GM12873 (cell line): ENCODE measurements around the gene RAD18.

Source experiments
- CTCF ChIP-seq: IDR thresholded peaks from 2 replicates; pipeline ENCODE4 v1.5.1; 2012; ENCODE audit warnings: low read depth, mild to moderate bottlenecking, moderate library complexity, low read length, control low read depth; ENCODE audit not compliant: insufficient read depth; ENCODE audit errors: missing control alignments

RAD18 gene

GRCh38 chr3:8972639-8973038, 9.4 kb upstream of the RAD18 start:
- TF ChIP-seq CTCF, result no peak

GRCh38 chr3:8970971-8971589, 7.8 kb upstream of the RAD18 start:
- peak; percentile 86 for TF ChIP-seq CTCF

GRCh38 chr3:8969241-8969640, 6.0 kb upstream of the RAD18 start:
- TF ChIP-seq CTCF, result no peak

GRCh38 chr3:8968375-8968882, 5.2 kb upstream of the RAD18 start:
- TF ChIP-seq CTCF, result no peak

- TF ChIP-seq CTCF, result no peak
Observed at GRCh38 chr3:8967553-8967952, 4.3 kb upstream of the RAD18 start.

- TF ChIP-seq CTCF, result no peak
Observed at GRCh38 chr3:8966820-8967348, 3.6 kb upstream of the RAD18 start.

- TF ChIP-seq CTCF, result no peak
Observed at GRCh38 chr3:8966150-8966819, 3.0 kb upstream of the RAD18 start.
